ENCODE measurements around the gene EMP2.

Gene EMP2

DNA sequence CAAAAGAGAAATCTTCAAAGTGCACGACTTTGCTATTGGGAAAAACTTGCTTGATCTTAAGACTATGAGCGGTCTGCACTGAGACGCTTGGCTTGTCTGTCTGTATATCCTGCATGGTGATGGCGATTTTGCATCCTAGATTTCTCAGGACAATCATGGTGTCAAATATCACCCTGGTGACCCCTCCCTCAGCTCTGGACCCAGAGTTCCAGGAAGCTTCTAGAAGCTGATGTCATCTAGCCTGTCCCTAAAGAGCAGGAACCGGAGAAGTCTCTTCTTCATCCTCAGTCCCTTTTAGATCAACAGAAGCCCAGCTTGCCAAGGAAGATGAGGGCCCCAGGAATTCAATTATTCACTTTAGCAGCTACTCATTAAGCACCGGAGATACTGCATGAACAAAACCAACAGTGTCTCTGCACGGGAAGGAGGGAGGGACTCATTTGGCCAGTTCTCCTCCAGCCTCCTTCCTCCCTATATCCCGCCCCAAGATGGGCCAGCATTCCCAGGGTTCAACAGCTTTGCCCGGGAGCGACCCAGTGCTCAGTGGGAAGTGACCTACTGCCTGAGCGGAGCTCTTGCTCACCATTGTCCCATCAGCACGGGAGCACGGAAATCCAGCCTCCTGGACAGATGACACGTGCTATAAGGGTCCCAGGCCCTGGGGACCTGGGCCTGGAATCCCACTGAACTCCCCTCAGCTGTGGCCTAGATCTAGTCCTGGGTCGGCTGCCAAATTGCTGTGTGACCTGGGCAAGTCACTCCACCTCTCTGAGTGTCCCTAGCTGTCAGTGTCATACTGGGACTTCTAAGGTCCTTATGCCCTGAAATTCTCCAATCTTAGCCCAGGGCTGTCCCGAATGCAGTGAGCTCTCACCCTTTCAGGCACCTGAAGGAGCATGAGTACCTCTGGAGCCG is 3.8 kb downstream of the EMP2 start:
- H3K9ac ChIP-seq: no peak overlapping the region
- no peaks in the 10 kb centered on the region for H3K36me3 ChIP-seq (ENCODE audit: insufficient read depth)
- H3K4me2 ChIP-seq: peak overlapping the region; percentile 67
- no peak overlapping the region; the same call in 1 of the 2 replicates for H3K27ac ChIP-seq
- peaks cover 3% of the 10 kb centered on the region; the same call in 1 of the 2 replicates for H3K79me2 ChIP-seq (ENCODE audit: insufficient read depth, low read depth)
- H2AFZ ChIP-seq (ENCODE audit: low read depth): no peak overlapping the region
- H4K20me1 ChIP-seq (ENCODE audit: insufficient read depth): peaks cover 4% of the 10 kb centered on the region; the same call in 1 of the 2 replicates
- no peaks in the 10 kb centered on the region for H3K27me3 ChIP-seq (ENCODE audit: insufficient read depth, low read depth)
- H3K4me3 ChIP-seq (IDR thresholded peaks at IDR 0.05; ENCODE audit: insufficient read depth, low read depth, low read length): no peak overlapping the region
- peaks cover 45% of the 10 kb centered on the region for H3K4me1 ChIP-seq (ENCODE audit: low read depth, poor library complexity, severe bottlenecking)
- no peak for TF ChIP-seq CTCF (conservative IDR thresholded peaks at IDR 0.05; ENCODE audit: low read depth, low read length)

- H3K9ac ChIP-seq: no peak overlapping the region
- no peak overlapping the region for H3K27ac ChIP-seq
- H3K36me3 ChIP-seq (ENCODE audit: insufficient read depth): no peaks in the 10 kb centered on the region
- peak overlapping the region; percentile 67; the same call in 1 of the 2 replicates for H3K4me2 ChIP-seq
- no peak for TF ChIP-seq CTCF (conservative IDR thresholded peaks at IDR 0.05; ENCODE audit: low read depth, low read length)
- H3K4me1 ChIP-seq (ENCODE audit: low read depth, poor library complexity, severe bottlenecking): peaks cover 45% of the 10 kb centered on the region
- H2AFZ ChIP-seq (ENCODE audit: low read depth): no peak overlapping the region
- H3K4me3 ChIP-seq (IDR thresholded peaks at IDR 0.05; ENCODE audit: insufficient read depth, low read depth, low read length): no peak overlapping the region
- no peaks in the 10 kb centered on the region for H3K27me3 ChIP-seq (ENCODE audit: insufficient read depth, low read depth)
- peaks cover 4% of the 10 kb centered on the region; the same call in 1 of the 2 replicates for H4K20me1 ChIP-seq (ENCODE audit: insufficient read depth)
- H3K79me2 ChIP-seq (ENCODE audit: insufficient read depth, low read depth): peaks cover 3% of the 10 kb centered on the region; the same call in 1 of the 2 replicates
These were observed 4.8 kb downstream of the EMP2 start for GRCh38 chr16:10575506-10576130.

GRCh38 chr16:10572611-10573010 is 7.8 kb downstream of the EMP2 start:
- Histone ChIP-seq H3K4me2 (no peak overlapping the region), H3K4me3 (IDR thresholded peaks at IDR 0.05; ENCODE audit: insufficient read depth, low read depth, low read length) (no peak overlapping the region), H3K4me1 (ENCODE audit: low read depth, poor library complexity, severe bottlenecking) (peaks cover 24% of the 10 kb centered on the region), H2AFZ (ENCODE audit: low read depth) (no peak overlapping the region), H3K27ac (no peak overlapping the region), H3K79me2 (ENCODE audit: insufficient read depth, low read depth) (peaks cover 3% of the 10 kb centered on the region; the same call in 1 of the 2 replicates), H3K27me3 (ENCODE audit: insufficient read depth, low read depth) (no peaks in the 10 kb centered on the region), H3K36me3 (ENCODE audit: insufficient read depth) (no peaks in the 10 kb centered on the region), H3K9ac (no peak overlapping the region), H4K20me1 (ENCODE audit: insufficient read depth) (peaks cover 4% of the 10 kb centered on the region; the same call in 1 of the 2 replicates)
- TF ChIP-seq CTCF (conservative IDR thresholded peaks at IDR 0.05; ENCODE audit: low read depth, low read length): no peak

DNA sequence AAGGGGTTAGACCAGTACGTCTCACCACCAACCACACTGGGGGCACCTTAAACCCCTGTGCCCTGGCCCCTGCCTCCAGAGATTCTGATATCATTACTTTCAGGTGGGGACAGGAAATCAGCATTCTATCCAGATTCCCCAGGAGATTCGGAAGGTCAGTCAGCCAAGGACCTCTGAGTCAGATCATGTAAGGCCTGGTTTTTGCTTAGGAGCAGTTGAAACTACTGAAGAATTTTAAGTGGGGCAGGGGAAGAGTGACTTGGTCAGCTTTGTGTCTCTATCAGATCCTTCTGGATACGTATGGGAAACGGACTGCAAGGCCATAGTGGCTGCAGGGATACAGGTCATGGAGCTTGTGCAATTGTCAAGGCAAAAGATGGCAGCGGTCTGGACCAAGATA is 9.0 kb downstream of the EMP2 start:
- H2AFZ ChIP-seq (ENCODE audit: low read depth): no peak overlapping the region
- no peaks in the 10 kb centered on the region for H3K36me3 ChIP-seq (ENCODE audit: insufficient read depth)
- TF ChIP-seq CTCF (conservative IDR thresholded peaks at IDR 0.05; ENCODE audit: low read depth, low read length): no peak
- no peak overlapping the region for H3K27ac ChIP-seq
- no peaks in the 10 kb centered on the region for H4K20me1 ChIP-seq (ENCODE audit: insufficient read depth)
- peaks cover 11% of the 10 kb centered on the region for H3K4me1 ChIP-seq (ENCODE audit: low read depth, poor library complexity, severe bottlenecking)
- no peak overlapping the region for H3K9ac ChIP-seq
- no peaks in the 10 kb centered on the region for H3K27me3 ChIP-seq (ENCODE audit: insufficient read depth, low read depth)
- no peak overlapping the region for H3K4me2 ChIP-seq
- H3K79me2 ChIP-seq (ENCODE audit: insufficient read depth, low read depth): peaks cover 3% of the 10 kb centered on the region; the same call in 1 of the 2 replicates
- H3K4me3 ChIP-seq (IDR thresholded peaks at IDR 0.05; ENCODE audit: insufficient read depth, low read depth, low read length): no peak overlapping the region

All from KMS-11 (cell line).